ENCODE measurements around the gene C4BPA.

DNA sequence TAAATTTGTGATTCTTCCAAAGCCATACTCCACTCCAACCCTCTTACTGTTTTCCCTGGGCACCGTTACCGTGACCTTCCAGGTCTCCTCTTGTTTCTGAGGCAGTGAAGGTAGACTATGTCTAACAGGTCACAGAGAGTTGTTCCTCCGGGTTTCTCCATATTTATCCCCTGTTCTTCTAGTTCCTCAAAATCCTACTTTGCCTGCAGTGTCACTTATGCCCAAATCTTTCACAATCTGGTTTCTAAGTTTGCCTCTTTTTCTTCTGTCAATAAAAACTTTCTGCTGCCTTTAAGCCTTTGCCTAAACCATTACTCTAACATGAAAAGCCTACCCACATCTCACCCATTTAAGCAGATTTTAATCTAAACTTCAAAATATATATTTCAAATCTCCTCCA is 87.7 kb downstream of the C4BPA start:
- TF ChIP-seq CTCF (IDR thresholded peaks at IDR 0.05 in 2 of 3, conservative IDR thresholded peaks at IDR 0.05 in 1 of 3; ENCODE audit: insufficient read depth in 2 of 3, low read depth in 1 of 3, low read length in 3 of 3): no peak
- no peak for TF ChIP-seq POLR2AphosphoS5 (IDR thresholded peaks at IDR 0.05; ENCODE audit: control insufficient read depth, insufficient read depth, low read depth, low read length)

All from K562 (cell line).